GM21367 (cell line): Measurements from ENCODE around the gene C9orf57.
"Not testable (repeated sequence)": the region's sequence is repeated elsewhere in the genome, so short reads cannot be mapped to it uniquely, and the experiment has no call there.

Experiments
- ATAC-seq: cut with Tn5 transposase; IDR thresholded peaks from one replicate; pipeline ENCODE4 v1.9.1; 2021; ENCODE audit not compliant: unreplicated experiment

The C9orf57 gene

GRCh38 chr9:72025906-72026305, 34.5 kb downstream of the C9orf57 start:
- no peak for ATAC-seq

GRCh38 chr9:72023596-72023995, 36.8 kb downstream of the C9orf57 start:
- ATAC-seq = no peak

- no peak for ATAC-seq
Measured at GRCh38 chr9:72022841-72023240, 37.6 kb downstream of the C9orf57 start.

DNA sequence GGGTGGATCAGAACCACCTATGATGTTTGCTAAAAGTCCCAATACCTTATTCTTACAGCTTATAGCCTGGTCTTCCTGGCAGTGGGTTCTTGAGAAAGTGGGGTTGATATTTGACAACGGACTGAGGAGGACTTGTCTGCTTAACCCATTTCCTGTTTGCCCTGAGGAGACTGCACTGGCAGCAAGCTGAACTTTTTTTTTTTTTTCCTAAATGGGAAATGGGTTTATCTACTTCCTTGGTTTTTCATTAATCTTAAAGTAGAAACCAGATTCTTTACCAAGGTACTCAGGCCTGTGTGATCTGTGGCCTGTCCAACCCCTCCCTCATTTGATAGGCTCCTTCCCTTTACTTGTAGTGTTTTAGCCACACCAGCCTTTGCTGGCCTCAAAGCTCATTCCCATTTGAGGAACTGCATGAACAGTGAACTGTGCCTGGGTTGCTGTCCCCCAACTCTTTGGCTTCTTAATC, 47.1 kb downstream of the C9orf57 start:
- ATAC-seq = no peak

DNA sequence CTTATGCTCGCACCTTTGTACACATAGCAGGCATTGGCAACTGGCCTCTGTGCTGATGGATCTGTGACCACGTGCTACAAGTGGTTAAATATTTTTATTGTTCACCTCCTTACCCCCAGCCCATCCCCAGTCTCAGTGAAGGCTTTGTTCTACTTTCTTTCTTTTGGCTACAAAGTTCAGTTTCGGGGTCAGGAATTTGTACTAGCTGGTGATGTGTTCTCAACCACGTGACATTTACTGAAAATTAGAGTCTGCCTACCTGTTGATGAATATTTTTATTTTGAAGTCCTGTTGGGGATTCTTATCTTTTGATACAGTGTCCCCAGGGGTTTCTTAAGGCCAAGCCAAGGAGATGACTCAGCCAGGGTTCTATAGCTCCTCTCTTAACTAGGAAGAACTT, 47.8 kb downstream of the C9orf57 start:
- ATAC-seq = no peak

DNA sequence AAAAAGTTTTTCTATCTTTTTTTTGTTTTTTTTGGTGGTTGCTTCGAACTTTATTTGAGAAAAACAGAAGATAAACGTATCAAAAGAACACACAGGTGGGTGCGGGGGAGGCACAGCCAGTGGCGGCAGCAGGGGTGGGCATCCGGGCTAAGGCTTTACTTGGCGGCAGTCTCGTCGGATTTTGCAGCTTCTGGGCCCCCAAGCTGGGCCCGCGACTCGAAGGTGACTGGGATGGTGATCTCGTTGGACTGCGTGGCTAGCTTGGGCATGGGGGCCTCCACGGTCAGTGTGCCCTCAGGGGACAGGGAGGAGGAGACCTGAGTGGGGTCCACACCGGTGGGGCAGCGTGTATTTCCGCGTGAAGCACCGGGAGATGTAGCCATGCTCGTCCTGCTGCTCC, 52.7 kb downstream of the C9orf57 start:
- not testable (repeated sequence) for ATAC-seq

DNA sequence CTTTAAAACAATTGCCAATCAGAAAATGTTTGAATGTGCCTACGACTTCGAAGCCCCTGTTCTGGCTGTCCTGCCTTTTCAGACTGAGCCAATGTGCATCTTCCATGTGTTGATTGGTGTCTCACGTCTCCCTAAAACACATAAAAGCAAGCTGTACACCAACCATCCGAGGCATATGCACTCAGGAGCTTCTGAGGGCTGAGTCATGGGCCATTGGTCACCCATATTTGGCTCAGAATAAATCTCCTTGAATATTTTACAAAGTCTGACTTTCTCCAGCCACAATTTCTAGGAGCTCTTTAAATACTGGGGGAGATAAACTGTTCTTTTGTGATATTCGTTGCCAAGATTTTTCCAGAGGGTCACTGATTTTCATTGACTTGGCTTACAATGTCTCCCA, 53.9 kb downstream of the C9orf57 start:
- ATAC-seq = no peak

DNA sequence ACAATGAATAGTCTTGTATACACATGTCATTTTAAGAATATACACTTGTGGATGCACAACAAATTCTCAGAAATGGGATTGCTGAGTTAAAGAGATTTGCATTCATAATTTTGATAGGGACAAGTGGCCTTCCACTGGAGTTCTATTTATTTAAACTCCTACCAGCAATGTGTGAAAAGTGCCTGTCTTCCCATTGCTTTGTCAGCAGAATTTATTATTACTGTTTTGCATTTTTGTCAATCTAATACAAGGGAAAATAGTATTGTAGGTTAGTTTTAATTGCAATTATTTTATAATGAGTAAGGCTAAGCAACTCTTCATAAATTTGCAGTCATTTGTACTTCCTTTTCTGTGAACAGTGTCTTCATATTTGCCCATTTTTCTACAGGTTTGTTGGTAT, 55.0 kb downstream of the C9orf57 start:
- no peak for ATAC-seq
